Sigmoid colon (tissue), 4 donors: ENCODE measurements around the gene PEAK1.

Experiments
- EP300 ChIP-seq, 4 donors: sonication (generic); formaldehyde crosslinking; IDR thresholded peaks; one replicate each; pipeline ENCODE4 v1.6.1; 2017; ENCODE audit warnings: antibody characterized with exemption in 4 of 4
- POLR2A ChIP-seq, 2 donors: fragments of 450-650 bp; IDR thresholded peaks; one replicate each; pipeline ENCODE4 v1.6.1; 2016; ENCODE audit warnings: antibody characterized with exemption in 2 of 2, mild to moderate bottlenecking in 2 of 2, moderate library complexity in 2 of 2
- POLR2AphosphoS5 ChIP-seq, 4 donors: sonication (generic); formaldehyde crosslinking; IDR thresholded peaks; one replicate each; pipeline ENCODE4 v1.6.1; 2017; ENCODE audit warnings: antibody characterized with exemption in 4 of 4
- TF ChIP-seq, protein P1 (sequence below), 4 experiments: fragments of 450-650 bp in 3 of 4; fragments of 200-600 bp in 1 of 4; IDR thresholded peaks; one replicate each; pipeline ENCODE4 v1.5.1; 2016 to 2019; ENCODE audit warnings: antibody characterized with exemption in 4 of 4, mild to moderate bottlenecking in 3 of 4, moderate library complexity in 2 of 4

DNA sequence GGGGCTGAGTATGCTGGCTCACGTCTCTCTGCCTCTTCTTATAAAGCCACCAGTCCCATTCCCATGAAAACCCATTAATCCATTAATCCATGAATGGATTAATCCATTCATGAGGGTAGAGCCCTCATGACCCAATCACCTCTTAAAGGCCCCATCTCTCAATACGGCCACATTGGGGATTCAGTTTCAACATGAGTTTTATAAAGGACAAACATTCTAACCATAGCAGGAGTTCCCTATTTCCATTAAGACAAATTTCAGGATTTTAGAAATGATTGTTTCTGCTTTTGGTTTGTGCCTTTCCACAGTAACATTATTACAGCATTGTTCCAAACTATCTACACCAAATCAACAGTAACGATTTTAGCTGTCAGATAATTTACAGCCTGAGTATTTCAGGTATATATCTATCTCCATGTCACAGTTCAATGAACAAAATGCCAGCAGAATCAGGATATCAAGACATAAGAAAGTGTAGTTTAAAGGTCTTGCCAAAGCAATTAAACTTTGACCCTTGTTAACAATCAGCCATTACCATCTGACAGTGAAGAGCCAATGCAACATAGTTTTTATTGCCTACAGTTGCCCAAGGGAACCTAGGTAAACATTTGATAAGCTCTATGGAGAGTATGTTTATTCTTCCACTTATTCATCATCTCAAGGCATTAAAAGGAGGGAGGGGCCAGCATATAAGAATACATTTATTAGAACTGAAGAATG lies 352.8 kb downstream of the PEAK1 start:
- TF ChIP-seq, protein P1, sequence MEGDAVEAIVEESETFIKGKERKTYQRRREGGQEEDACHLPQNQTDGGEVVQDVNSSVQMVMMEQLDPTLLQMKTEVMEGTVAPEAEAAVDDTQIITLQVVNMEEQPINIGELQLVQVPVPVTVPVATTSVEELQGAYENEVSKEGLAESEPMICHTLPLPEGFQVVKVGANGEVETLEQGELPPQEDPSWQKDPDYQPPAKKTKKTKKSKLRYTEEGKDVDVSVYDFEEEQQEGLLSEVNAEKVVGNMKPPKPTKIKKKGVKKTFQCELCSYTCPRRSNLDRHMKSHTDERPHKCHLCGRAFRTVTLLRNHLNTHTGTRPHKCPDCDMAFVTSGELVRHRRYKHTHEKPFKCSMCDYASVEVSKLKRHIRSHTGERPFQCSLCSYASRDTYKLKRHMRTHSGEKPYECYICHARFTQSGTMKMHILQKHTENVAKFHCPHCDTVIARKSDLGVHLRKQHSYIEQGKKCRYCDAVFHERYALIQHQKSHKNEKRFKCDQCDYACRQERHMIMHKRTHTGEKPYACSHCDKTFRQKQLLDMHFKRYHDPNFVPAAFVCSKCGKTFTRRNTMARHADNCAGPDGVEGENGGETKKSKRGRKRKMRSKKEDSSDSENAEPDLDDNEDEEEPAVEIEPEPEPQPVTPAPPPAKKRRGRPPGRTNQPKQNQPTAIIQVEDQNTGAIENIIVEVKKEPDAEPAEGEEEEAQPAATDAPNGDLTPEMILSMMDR (IDR thresholded peaks at IDR 0.05) = no peak
- TF ChIP-seq EP300 (IDR thresholded peaks at IDR 0.05) = no peak
- no peak for TF ChIP-seq POLR2A (IDR thresholded peaks at IDR 0.05)
- TF ChIP-seq POLR2AphosphoS5 (IDR thresholded peaks at IDR 0.05) = no peak
